Endothelial cell of umbilical vein (primary cell): ENCODE data around the gene JDP2. TPM values are rescaled to one million over a fixed set of nuclear protein-coding genes. Genes with fewer than 3 reads are reported as not detected.

Experiments used
- BruUV-seq: library from RNA; stranded (reverse); fragments of 400-500 nt; replicated peaks from 2 replicates; lab custom pipeline; 2021; lab: Mats Ljungman, UMichigan
- CTCF ChIA-PET: fragments of 300-600, 350-600 bp; sonication (Branson Sonifier 250); formaldehyde crosslinking; loops from one replicate; lab custom pipeline; 2021; ENCODE audit warnings: antibody characterized with exemption, inconsistent platforms; lab: Charles Lee
- POLR2A ChIA-PET: fragments of 300-600, 350-600 bp; sonication (Branson Sonifier 250); formaldehyde crosslinking; loops from one replicate; lab custom pipeline; 2021; ENCODE audit warnings: antibody characterized with exemption, inconsistent platforms; lab: Charles Lee
- DNase-seq: peaks from one replicate; pipeline ENCODE4 v3.0.0-alpha.2; 2011; ENCODE audit warnings: low read depth, low spot score
- FAIRE-seq: peaks from 2 replicates; lab custom pipeline; 2011; peaks lifted over from hg19 to GRCh38; lab: Jason Lieb, UNC
- H2AFZ ChIP-seq: 2 replicates; pipeline ENCODE4 v1.6.0; 2012; ENCODE audit warnings: low read depth, low read length, control low read depth, inconsistent platforms
- H3K27ac ChIP-seq: 2 replicates; pipeline ENCODE4 v1.5.1; 2011; ENCODE audit warnings: low read depth, mild to moderate bottlenecking, control low read depth, low read length, moderate library complexity; ENCODE audit not compliant: insufficient read depth
- H3K27me3 ChIP-seq, 2 experiments: 2 replicates each; pipeline versions ENCODE4 v1.6.0 to v1.6.1; 2011; ENCODE audit warnings: low read length in 2 of 2, mixed read lengths in 1 of 2; ENCODE audit not compliant: control insufficient read depth in 2 of 2, insufficient read depth in 2 of 2
- H3K36me3 ChIP-seq, 2 experiments: 2 replicates in 1 of 2; 3 replicates in 1 of 2; pipeline ENCODE4 v1.5.1; 2011; ENCODE audit warnings: low read length in 2 of 2, mild to moderate bottlenecking in 1 of 2, moderate library complexity in 1 of 2; ENCODE audit not compliant: control insufficient read depth in 2 of 2, insufficient read depth in 2 of 2; ENCODE audit errors: extremely low read depth in 1 of 2
- H3K4me1 ChIP-seq: 3 replicates; pipeline ENCODE4 v1.5.1; 2011; ENCODE audit warnings: mild to moderate bottlenecking, low read length; ENCODE audit not compliant: control insufficient read depth, insufficient read depth; ENCODE audit errors: extremely low read depth
- H3K4me2 ChIP-seq: 2 replicates; pipeline ENCODE4 v1.6.1; 2011; ENCODE audit warnings: low read length, control low read depth, mixed read lengths; ENCODE audit not compliant: insufficient read depth
- H3K4me3 ChIP-seq, 3 experiments: fragments of 200-600 bp in 1 of 3; sonication (generic), shearing (Covaris generic) in 1 of 3; replicated peaks in 1 of 3; 2 replicates each; pipeline ENCODE4 v1.5.1; 2011 to 2016; ENCODE audit warnings: control low read depth in 3 of 3, low read length in 3 of 3, mild to moderate bottlenecking in 2 of 3, inconsistent platforms in 1 of 3, low read depth in 1 of 3, moderate library complexity in 1 of 3; ENCODE audit not compliant: insufficient read depth in 1 of 3
- H3K79me2 ChIP-seq: 2 replicates; pipeline ENCODE4 v1.6.0; 2012; ENCODE audit warnings: low read length, inconsistent platforms; ENCODE audit not compliant: control insufficient read depth, insufficient read depth
- H3K9ac ChIP-seq: replicated peaks from 2 replicates; pipeline ENCODE3; 2011; ENCODE audit warnings: low read length, control low read depth; ENCODE audit not compliant: insufficient read depth; ENCODE audit errors: extremely low read depth
- H3K9me1 ChIP-seq: replicated peaks from 3 replicates; pipeline ENCODE4 v1.6.0; 2011; ENCODE audit warnings: mild to moderate bottlenecking, low read length; ENCODE audit not compliant: control insufficient read depth, insufficient read depth; ENCODE audit errors: extremely low read depth
- H3K9me3 ChIP-seq: replicated peaks from 2 replicates; pipeline ENCODE4 v1.5.1; 2012; ENCODE audit warnings: low read length, inconsistent platforms; ENCODE audit not compliant: control insufficient read depth, insufficient read depth
- H4K20me1 ChIP-seq: replicated peaks from 2 replicates; pipeline ENCODE3; 2011; ENCODE audit warnings: mild to moderate bottlenecking, low read length; ENCODE audit not compliant: control insufficient read depth, insufficient read depth; ENCODE audit errors: extremely low read depth
- CTCF ChIP-seq, 2 donors: IDR thresholded peaks; 1 replicate in 1 of 2; 2 replicates in 1 of 2; pipeline ENCODE4 v1.5.1; 2011; ENCODE audit warnings: low read length in 2 of 2, mild to moderate bottlenecking in 2 of 2, moderate library complexity in 2 of 2, control low read depth in 1 of 2, inconsistent platforms in 1 of 2, low read depth in 1 of 2; ENCODE audit not compliant: insufficient read depth in 1 of 2; ENCODE audit errors: extremely low read depth in 1 of 2
- EZH2 ChIP-seq: IDR thresholded peaks from 2 replicates; pipeline ENCODE4 v1.6.1; 2012; ENCODE audit warnings: borderline replicate concordance, low read depth, mild to moderate bottlenecking, moderate library complexity, low read length, inconsistent platforms; ENCODE audit not compliant: severe bottlenecking
- FOS ChIP-seq: IDR thresholded peaks from 2 replicates; pipeline ENCODE4 v1.6.1; 2011; ENCODE audit warnings: mild to moderate bottlenecking, low read length, moderate library complexity, borderline replicate concordance; ENCODE audit not compliant: insufficient read depth
- GATA2 ChIP-seq: IDR thresholded peaks from 2 replicates; pipeline ENCODE4 v1.7.0; 2011; ENCODE audit warnings: low read depth, mild to moderate bottlenecking, moderate library complexity, mixed read lengths, low read length; ENCODE audit not compliant: insufficient read length, insufficient read depth
- JUN ChIP-seq: IDR thresholded peaks from 2 replicates; pipeline ENCODE4 v1.6.1; 2011; ENCODE audit warnings: borderline replicate concordance, low read depth; ENCODE audit not compliant: insufficient read length, insufficient read depth
- MAX ChIP-seq: IDR thresholded peaks from 2 replicates; pipeline ENCODE4 v1.6.1; 2011; ENCODE audit not compliant: insufficient read depth, insufficient read length
- MYC ChIP-seq: IDR thresholded peaks from one replicate; pipeline ENCODE4 v1.6.1; 2011; ENCODE audit warnings: mild to moderate bottlenecking, low read depth, low read length
- POLR2A ChIP-seq: IDR thresholded peaks from 2 replicates; pipeline ENCODE4 v1.6.1; 2012; ENCODE audit warnings: low read depth, mild to moderate bottlenecking, control low read depth, low read length
- POLR2AphosphoS5 ChIP-seq: IDR thresholded peaks from 2 replicates; pipeline ENCODE4 v1.6.1; 2012; ENCODE audit warnings: low read depth, mild to moderate bottlenecking, control low read depth, low read length, moderate library complexity; ENCODE audit not compliant: insufficient read depth
- dilution Hi-C: fragments of 300-500 bp; cut with MboI; formaldehyde crosslinking; loops from one replicate; pipeline ENCODE4 v1.15.0; 2019; ENCODE audit warnings: low sequenced_read_pairs; ENCODE audit not compliant: extremely low pct_ligation_motif_present
- intact Hi-C: fragments of 100-400 bp; cut with micrococcal nuclease; formaldehyde crosslinking; loops from one replicate; pipeline ENCODE4 v1.10.0; 2022
- polyA plus RNA-seq, 4 experiments: library from polyadenylated mRNA; depleted of rRNA in 3 of 4; stranded (reverse) in 3 of 4; unstranded in 1 of 4; fragments of >200 nt; gene quantifications; 2 replicates each; pipeline versions ENCODE4 v1.2.1 to v1.2.3, GENCODE V29; 2011 to 2012; ENCODE audit warnings: missing spikeins in 1 of 4
- total RNA-seq: library from RNA; stranded (reverse); gene quantifications from 2 replicates; pipeline ENCODE4 v1.2.3, GENCODE V29; 2021

Gene JDP2
- total and polyA plus RNA-seq, 2 donors (not counting 3 experiments of a cell fraction or from before 2014, with no cell fraction given), result 3.2 to 10.6 TPM

DNA sequence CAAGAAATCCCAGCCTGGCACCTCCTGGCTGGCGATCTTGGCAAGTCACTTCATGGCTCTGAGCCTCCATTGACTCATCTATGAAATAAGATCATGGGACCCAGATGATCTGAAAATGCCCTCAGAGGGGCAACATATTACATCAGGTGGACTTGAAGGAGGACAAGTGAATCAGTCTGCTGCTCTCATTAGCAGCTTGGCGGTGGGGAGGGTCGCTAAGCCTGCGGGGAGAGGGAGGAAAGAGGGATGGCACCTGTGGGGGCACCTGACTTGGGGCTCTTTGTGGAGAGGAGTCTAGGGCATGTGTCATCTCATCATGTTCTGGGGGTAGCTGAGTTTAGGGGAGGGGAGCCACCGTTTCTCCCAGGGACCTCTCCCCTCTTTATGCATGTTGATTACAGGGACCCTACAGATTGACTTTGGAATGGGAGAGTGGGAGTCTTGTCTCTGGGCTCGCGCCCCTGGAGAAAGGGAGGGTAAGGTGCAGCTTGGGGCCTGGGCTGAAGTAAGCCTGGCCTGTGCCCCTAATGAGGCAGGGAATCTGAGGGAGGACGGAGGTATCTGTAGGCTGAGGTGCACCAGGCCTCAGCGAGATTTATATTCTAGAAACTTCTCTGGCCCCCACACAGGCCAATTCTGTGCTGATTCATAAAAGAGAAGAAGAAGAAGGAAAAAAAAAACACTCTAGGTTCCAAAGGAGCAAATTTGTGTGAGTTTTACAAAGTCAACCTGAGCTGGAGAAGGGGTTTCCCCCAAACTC, 65.2 kb downstream of the JDP2 start:
- DNase-seq (no peak), FAIRE-seq (no peak)
- dilution Hi-C loops (no loop called here), intact Hi-C loops (no loop called here)
- no peak overlapping the region for H3K27ac ChIP-seq
- CTCF ChIA-PET, result interaction anchor here (0.9 to 3.4 kb wide), 2 partner anchors 14 to 68 kb away, joined by 3 to 22 read pairs; no protein-coding TSS in a partner anchor
- TF ChIP-seq GATA2 (no peak), POLR2AphosphoS5 (no peak), EZH2 (no peak), FOS (no peak), CTCF (IDR thresholded peaks at IDR 0.05; ENCODE audit: extremely low read depth in 1 of 2, insufficient read depth in 1 of 2, low read depth in 1 of 2, low read length in 2 of 2) (no peak), MAX (no peak), JUN (no peak), MYC (no peak), POLR2A (no peak)
- no peaks in the 10 kb centered on the region for H3K9me1 ChIP-seq
- POLR2A ChIA-PET, result no interaction called here
- H3K36me3 ChIP-seq, result no peaks in the 10 kb centered on the region
- H3K27me3 ChIP-seq, result no peaks in the 10 kb centered on the region
- H3K4me2 ChIP-seq, result no peak overlapping the region
- H3K4me3 ChIP-seq, result no peak overlapping the region
- no peaks in the 10 kb centered on the region for H3K4me1 ChIP-seq
- H3K9ac ChIP-seq, result no peak overlapping the region
- no peaks in the 10 kb centered on the region for H3K79me2 ChIP-seq
- H4K20me1 ChIP-seq, result no peaks in the 10 kb centered on the region
- H3K9me3 ChIP-seq, result no peaks in the 10 kb centered on the region
- no peak overlapping the region for H2AFZ ChIP-seq
- BruUV-seq, result no TSS peak
